ENCODE results near the gene IL10RB.

The IL10RB gene

DNA sequence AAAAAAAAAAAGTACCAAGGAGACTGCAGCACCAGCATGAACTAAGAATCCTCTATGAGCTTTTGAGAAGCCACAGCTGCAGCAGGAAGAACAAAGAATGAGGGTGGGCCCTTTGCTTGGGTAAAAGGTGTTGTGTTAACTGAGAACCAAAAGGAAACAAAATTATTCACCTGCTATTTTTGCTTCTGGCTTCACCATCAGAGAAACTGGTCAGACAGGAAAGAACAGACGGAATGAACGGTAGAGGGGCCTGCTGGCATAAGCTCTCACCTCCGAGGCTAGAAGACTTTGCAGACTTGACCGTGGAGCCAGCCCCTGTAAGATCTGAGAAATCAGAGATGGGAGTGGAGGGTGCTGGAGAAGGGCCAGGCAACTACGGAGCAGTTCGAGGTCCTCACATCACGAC lies 27.6 kb downstream of the IL10RB start:
- no peak overlapping the region for H3K27ac ChIP-seq (ENCODE audit: low read depth, low read length)
- no peaks in the 10 kb centered on the region for H3K9me3 ChIP-seq (ENCODE audit: control insufficient read depth in 1 of 2, low read length in 2 of 2)
- H3K36me3 ChIP-seq (ENCODE audit: control insufficient read depth in 1 of 2, insufficient read depth in 2 of 2, low read length in 2 of 2), result peaks cover 26 to 56% of the 10 kb centered on the region in 2 donors
- H3K4me3 ChIP-seq (ENCODE audit: low read depth in 1 of 2, low read length in 2 of 2), result no peak overlapping the region
- no peak overlapping the region for H3K9ac ChIP-seq (ENCODE audit: low read depth in 1 of 2, low read length in 2 of 2)
- no peaks in the 10 kb centered on the region for H3K27me3 ChIP-seq (ENCODE audit: control insufficient read depth in 1 of 2, insufficient read depth in 2 of 2, low read length in 2 of 2)
- peaks cover 0 to 3% of the 10 kb centered on the region in 2 donors for H3K4me1 ChIP-seq (ENCODE audit: control insufficient read depth in 1 of 2, insufficient read depth in 2 of 2, low read length in 2 of 2)

DNA sequence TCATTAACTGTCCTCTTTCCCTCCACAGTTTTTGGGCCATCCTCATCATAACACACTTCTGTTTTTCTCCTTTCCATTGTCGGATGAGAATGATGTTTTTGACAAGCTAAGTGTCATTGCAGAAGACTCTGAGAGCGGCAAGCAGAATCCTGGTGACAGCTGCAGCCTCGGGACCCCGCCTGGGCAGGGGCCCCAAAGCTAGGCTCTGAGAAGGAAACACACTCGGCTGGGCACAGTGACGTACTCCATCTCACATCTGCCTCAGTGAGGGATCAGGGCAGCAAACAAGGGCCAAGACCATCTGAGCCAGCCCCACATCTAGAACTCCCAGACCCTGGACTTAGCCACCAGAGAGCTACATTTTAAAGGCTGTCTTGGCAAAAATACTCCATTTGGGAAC lies 30.0 kb downstream of the IL10RB start:
- H3K36me3 ChIP-seq (ENCODE audit: control insufficient read depth in 1 of 2, insufficient read depth in 2 of 2, low read length in 2 of 2), result peaks cover 23 to 41% of the 10 kb centered on the region in 2 donors
- H3K27me3 ChIP-seq (ENCODE audit: control insufficient read depth in 1 of 2, insufficient read depth in 2 of 2, low read length in 2 of 2), result no peaks in the 10 kb centered on the region
- no peaks in the 10 kb centered on the region for H3K9me3 ChIP-seq (ENCODE audit: control insufficient read depth in 1 of 2, low read length in 2 of 2)
- no peak overlapping the region for H3K9ac ChIP-seq (ENCODE audit: low read depth in 1 of 2, low read length in 2 of 2)
- no peak overlapping the region for H3K27ac ChIP-seq (ENCODE audit: low read depth, low read length)
- H3K4me3 ChIP-seq (ENCODE audit: low read depth in 1 of 2, low read length in 2 of 2), result no peak overlapping the region
- H3K4me1 ChIP-seq (ENCODE audit: control insufficient read depth in 1 of 2, insufficient read depth in 2 of 2, low read length in 2 of 2), result peaks cover 19 to 25% of the 10 kb centered on the region in 2 donors

DNA sequence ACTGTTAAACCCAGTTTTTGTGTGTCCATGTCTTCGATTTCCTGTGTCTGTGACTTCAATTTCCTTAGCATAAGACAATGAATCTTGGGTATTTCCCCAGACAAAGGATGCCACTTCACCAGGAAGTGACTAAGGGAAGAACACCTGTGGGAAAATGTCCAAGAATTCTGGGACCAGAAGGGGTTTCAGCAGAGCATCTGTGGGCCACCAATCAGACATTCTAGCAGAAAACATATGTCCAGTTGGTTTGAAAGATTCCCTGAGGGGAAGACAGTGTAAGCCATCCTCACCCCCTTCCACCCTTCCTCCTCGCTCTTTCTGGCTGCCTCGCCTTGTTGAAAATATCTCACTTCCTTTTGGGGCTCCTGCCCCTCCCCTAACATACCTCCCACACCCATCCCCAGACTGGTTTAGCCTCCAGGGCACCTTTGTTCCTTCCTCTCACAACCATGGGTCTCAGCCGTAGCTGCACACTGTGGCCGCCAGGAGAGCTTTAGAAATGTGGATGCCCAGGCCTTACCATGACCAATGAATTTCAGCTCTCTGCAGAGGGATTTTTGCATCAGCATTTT lies 33.1 kb downstream of the IL10RB start:
- no peak overlapping the region for H3K27ac ChIP-seq (ENCODE audit: low read depth, low read length)

DNA sequence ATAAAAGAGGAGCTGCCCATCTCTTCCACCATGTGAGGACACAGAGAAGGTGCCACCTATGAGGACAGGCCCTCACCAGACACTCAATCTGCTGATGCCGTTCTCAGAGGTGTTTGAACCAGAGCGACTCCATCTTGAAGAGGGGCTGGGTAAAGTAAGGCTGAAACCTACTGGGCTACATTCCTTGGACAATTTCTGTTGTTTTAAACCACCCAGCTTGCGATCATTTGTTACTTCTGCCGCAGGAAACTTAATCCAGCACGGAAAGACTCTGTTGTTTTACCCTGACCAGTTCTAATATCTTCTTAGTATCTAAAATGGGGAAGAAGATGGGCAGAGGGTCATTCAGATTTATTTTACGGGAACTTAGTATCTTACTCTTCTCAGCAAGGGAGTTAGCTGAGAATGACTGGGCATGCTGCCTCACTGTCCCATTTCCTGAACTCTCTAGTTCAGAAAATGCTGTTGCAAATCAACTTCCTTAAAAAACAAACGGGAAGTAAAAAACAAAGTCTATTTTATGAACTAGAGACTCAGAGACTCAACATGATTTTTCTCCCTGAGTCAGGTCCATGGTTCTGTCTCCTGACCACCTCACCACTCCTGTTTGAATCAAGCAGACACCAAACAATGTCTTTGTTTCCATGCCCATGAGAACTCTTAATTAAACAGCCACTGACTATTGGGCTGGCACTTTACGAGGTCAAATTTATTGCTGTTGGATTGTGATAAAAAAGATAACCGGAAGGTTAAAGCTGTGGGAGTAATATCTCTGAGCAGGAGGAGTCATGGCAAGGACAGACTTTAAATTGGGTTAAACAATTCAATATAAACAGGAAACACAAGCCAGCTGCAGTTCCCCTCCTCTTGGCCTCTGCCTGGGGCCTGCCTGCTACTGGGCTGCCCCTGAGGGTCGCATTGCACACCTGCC lies 34.8 kb downstream of the IL10RB start:
- H3K9me3 ChIP-seq (ENCODE audit: control insufficient read depth in 1 of 2, low read length in 2 of 2), result no peaks in the 10 kb centered on the region
- H3K36me3 ChIP-seq (ENCODE audit: control insufficient read depth in 1 of 2, insufficient read depth in 2 of 2, low read length in 2 of 2), result peaks cover 0 to 9% of the 10 kb centered on the region in 2 donors
- peaks cover 32 to 44% of the 10 kb centered on the region in 2 donors for H3K4me1 ChIP-seq (ENCODE audit: control insufficient read depth in 1 of 2, insufficient read depth in 2 of 2, low read length in 2 of 2)
- H3K27me3 ChIP-seq (ENCODE audit: control insufficient read depth in 1 of 2, insufficient read depth in 2 of 2, low read length in 2 of 2), result no peaks in the 10 kb centered on the region
- no peak overlapping the region for H3K4me3 ChIP-seq (ENCODE audit: low read depth in 1 of 2, low read length in 2 of 2)
- peak overlapping the region; percentile 36 for H3K27ac ChIP-seq (ENCODE audit: low read depth, low read length)
- H3K9ac ChIP-seq (ENCODE audit: low read depth in 1 of 2, low read length in 2 of 2), result no peak overlapping the region

More for the DNA sequence above, 33.1 kb downstream of the IL10RB start:
- Histone ChIP-seq H3K4me3 (ENCODE audit: low read depth in 1 of 2, low read length in 2 of 2) (no peak overlapping the region), H3K9ac (ENCODE audit: low read depth in 1 of 2, low read length in 2 of 2) (no peak overlapping the region), H3K4me1 (ENCODE audit: control insufficient read depth in 1 of 2, insufficient read depth in 2 of 2, low read length in 2 of 2) (peaks cover 32 to 44% of the 10 kb centered on the region in 2 donors), H3K27me3 (ENCODE audit: control insufficient read depth in 1 of 2, insufficient read depth in 2 of 2, low read length in 2 of 2) (no peaks in the 10 kb centered on the region), H3K36me3 (ENCODE audit: control insufficient read depth in 1 of 2, insufficient read depth in 2 of 2, low read length in 2 of 2) (peaks cover 6 to 13% of the 10 kb centered on the region in 2 donors), H3K9me3 (ENCODE audit: control insufficient read depth in 1 of 2, low read length in 2 of 2) (no peaks in the 10 kb centered on the region)

DNA sequence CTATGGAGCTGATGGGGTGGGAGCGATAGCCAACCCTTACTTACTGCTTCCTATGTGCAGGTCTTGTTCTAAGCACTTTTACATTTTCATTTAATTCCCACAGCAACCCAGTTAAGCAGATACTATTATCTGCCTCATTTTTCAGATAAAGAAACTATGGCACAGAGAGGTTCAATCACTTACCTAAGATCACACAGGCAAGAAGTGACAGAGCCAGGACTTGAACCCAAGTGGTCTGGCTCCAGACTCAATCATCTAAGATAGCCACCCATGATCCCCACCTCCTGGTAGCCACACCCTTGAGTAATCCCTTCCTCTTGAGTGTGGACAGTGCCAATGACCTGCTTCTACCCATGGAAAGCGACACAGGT lies 35.5 kb downstream of the IL10RB start:
- no peaks in the 10 kb centered on the region for H3K9me3 ChIP-seq (ENCODE audit: control insufficient read depth in 1 of 2, low read length in 2 of 2)
- H3K4me1 ChIP-seq (ENCODE audit: control insufficient read depth in 1 of 2, insufficient read depth in 2 of 2, low read length in 2 of 2), result peaks cover 32 to 44% of the 10 kb centered on the region in 2 donors
- no peaks in the 10 kb centered on the region for H3K27me3 ChIP-seq (ENCODE audit: control insufficient read depth in 1 of 2, insufficient read depth in 2 of 2, low read length in 2 of 2)
- H3K4me3 ChIP-seq (ENCODE audit: low read depth in 1 of 2, low read length in 2 of 2), result no peak overlapping the region
- H3K9ac ChIP-seq (ENCODE audit: low read depth in 1 of 2, low read length in 2 of 2), result no peak overlapping the region
- H3K27ac ChIP-seq (ENCODE audit: low read depth, low read length), result peak overlapping the region; percentile 36
- H3K36me3 ChIP-seq (ENCODE audit: control insufficient read depth in 1 of 2, insufficient read depth in 2 of 2, low read length in 2 of 2), result peaks cover 0 to 2% of the 10 kb centered on the region in 2 donors

DNA sequence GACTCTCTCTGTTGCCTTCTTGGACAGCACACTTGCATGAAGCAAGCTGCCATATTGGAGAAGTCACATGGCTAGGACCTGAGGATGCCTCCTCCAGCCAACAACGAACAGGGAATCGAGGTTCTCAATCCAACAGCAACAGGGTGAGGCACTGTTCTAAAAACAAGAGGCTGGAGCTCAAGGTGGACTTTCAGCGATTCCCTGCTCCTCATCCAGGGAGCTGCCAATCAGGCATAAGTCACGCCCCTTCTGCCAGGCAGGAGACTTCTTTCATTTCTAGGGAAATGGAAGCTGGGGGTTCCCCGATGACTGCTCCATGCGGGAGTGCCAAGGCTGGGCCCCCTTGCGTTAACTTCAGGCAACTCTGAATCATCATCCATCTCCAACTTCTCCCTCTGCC lies 35.9 kb downstream of the IL10RB start:
- Histone ChIP-seq H3K4me3 (ENCODE audit: low read depth in 1 of 2, low read length in 2 of 2) (no peak overlapping the region), H3K27ac (ENCODE audit: low read depth, low read length) (no peak overlapping the region), H3K9ac (ENCODE audit: low read depth in 1 of 2, low read length in 2 of 2) (no peak overlapping the region), H3K4me1 (ENCODE audit: control insufficient read depth in 1 of 2, insufficient read depth in 2 of 2, low read length in 2 of 2) (peaks cover 32 to 44% of the 10 kb centered on the region in 2 donors), H3K36me3 (ENCODE audit: control insufficient read depth in 1 of 2, insufficient read depth in 2 of 2, low read length in 2 of 2) (no peaks in the 10 kb centered on the region), H3K27me3 (ENCODE audit: control insufficient read depth in 1 of 2, insufficient read depth in 2 of 2, low read length in 2 of 2) (no peaks in the 10 kb centered on the region), H3K9me3 (ENCODE audit: control insufficient read depth in 1 of 2, low read length in 2 of 2) (no peaks in the 10 kb centered on the region)

DNA sequence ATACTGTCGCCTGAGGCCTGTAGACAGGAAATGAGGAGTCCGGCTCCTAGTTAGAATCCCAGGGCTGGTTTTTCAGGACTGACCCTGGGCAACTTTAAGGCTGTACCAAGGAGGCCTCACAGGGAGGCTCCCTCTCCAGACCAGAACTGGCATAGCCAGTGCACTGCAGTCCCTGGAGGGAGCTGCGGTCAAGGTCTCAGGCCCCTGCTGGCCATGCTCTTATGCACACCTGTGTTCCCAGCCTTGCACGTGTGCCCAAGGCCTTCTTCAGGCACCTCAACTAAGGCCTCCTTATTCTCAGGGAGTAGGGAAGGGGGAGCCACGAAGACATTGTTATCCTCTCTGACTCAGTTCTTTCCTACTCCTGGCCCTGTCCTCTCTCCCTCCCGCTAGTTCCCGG lies 36.6 kb downstream of the IL10RB start:
- no peaks in the 10 kb centered on the region for H3K9me3 ChIP-seq (ENCODE audit: control insufficient read depth in 1 of 2, low read length in 2 of 2)
- H3K4me1 ChIP-seq (ENCODE audit: control insufficient read depth in 1 of 2, insufficient read depth in 2 of 2, low read length in 2 of 2), result peaks cover 32 to 44% of the 10 kb centered on the region in 2 donors
- no peaks in the 10 kb centered on the region for H3K27me3 ChIP-seq (ENCODE audit: control insufficient read depth in 1 of 2, insufficient read depth in 2 of 2, low read length in 2 of 2)
- H3K27ac ChIP-seq (ENCODE audit: low read depth, low read length), result no peak overlapping the region
- no peaks in the 10 kb centered on the region for H3K36me3 ChIP-seq (ENCODE audit: control insufficient read depth in 1 of 2, insufficient read depth in 2 of 2, low read length in 2 of 2)
- H3K4me3 ChIP-seq (ENCODE audit: low read depth in 1 of 2, low read length in 2 of 2), result no peak overlapping the region
- H3K9ac ChIP-seq (ENCODE audit: low read depth in 1 of 2, low read length in 2 of 2), result no peak overlapping the region

DNA sequence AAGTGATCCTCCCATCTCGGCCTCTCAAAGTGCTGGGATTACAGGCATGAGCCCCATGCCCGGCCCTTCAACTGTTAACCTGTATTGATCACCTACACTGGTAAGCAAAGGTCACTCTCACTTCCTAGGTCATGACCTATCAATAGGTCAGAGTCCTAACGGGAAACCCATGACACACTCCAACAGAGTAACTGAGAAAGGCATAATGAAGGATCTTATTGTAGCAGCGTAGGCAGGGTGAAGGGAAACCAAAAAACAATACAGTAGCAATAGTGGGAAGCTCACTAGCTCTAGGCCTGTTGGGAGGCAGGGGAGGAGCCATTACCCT lies 39.1 kb downstream of the IL10RB start:
- H3K4me3 ChIP-seq (ENCODE audit: low read depth in 1 of 2, low read length in 2 of 2), result no peak overlapping the region
- H3K36me3 ChIP-seq (ENCODE audit: control insufficient read depth in 1 of 2, insufficient read depth in 2 of 2, low read length in 2 of 2), result no peaks in the 10 kb centered on the region
- H3K4me1 ChIP-seq (ENCODE audit: control insufficient read depth in 1 of 2, insufficient read depth in 2 of 2, low read length in 2 of 2), result peaks cover 21 to 28% of the 10 kb centered on the region in 2 donors
- peaks cover 0 to 4% of the 10 kb centered on the region in 2 donors for H3K9me3 ChIP-seq (ENCODE audit: control insufficient read depth in 1 of 2, low read length in 2 of 2)
- H3K27ac ChIP-seq (ENCODE audit: low read depth, low read length), result no peak overlapping the region
- no peaks in the 10 kb centered on the region for H3K27me3 ChIP-seq (ENCODE audit: control insufficient read depth in 1 of 2, insufficient read depth in 2 of 2, low read length in 2 of 2)
- no peak overlapping the region for H3K9ac ChIP-seq (ENCODE audit: low read depth in 1 of 2, low read length in 2 of 2)

DNA sequence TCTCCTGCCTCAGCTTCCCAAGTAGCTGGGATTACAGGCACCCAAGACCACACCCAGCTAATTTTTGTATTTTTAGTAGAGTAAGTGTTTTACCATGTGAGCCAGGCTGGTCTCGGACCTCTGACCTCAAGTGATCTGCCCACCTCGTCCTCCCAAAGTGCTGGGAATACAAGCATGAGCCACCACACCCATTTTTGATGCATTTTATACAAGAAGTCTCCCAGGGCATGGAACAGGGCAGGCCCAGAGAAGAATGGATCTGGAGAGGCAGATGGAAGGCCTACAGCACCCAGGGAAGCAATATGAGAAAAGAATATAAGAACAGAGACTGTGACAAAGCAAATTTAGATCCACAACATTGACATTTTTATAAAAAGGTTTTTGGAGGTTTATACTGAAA lies 39.8 kb downstream of the IL10RB start:
- Histone ChIP-seq H3K36me3 (ENCODE audit: control insufficient read depth in 1 of 2, insufficient read depth in 2 of 2, low read length in 2 of 2) (no peaks in the 10 kb centered on the region), H3K4me1 (ENCODE audit: control insufficient read depth in 1 of 2, insufficient read depth in 2 of 2, low read length in 2 of 2) (peaks cover 14 to 21% of the 10 kb centered on the region in 2 donors), H3K9ac (ENCODE audit: low read depth in 1 of 2, low read length in 2 of 2) (no peak overlapping the region), H3K4me3 (ENCODE audit: low read depth in 1 of 2, low read length in 2 of 2) (no peak overlapping the region), H3K27ac (ENCODE audit: low read depth, low read length) (no peak overlapping the region), H3K27me3 (ENCODE audit: control insufficient read depth in 1 of 2, insufficient read depth in 2 of 2, low read length in 2 of 2) (no peaks in the 10 kb centered on the region), H3K9me3 (ENCODE audit: control insufficient read depth in 1 of 2, low read length in 2 of 2) (peaks cover 0 to 4% of the 10 kb centered on the region in 2 donors)
